GM21526 (cell line): Measurements from ENCODE around the gene WDFY3.
"Not testable (repeated sequence)": the region's sequence is repeated elsewhere in the genome, so short reads cannot be mapped to it uniquely, and the experiment has no call there.

ENCODE experiments used
- ATAC-seq: cut with Tn5 transposase; IDR thresholded peaks from one replicate; pipeline ENCODE4 v1.9.1; 2021; ENCODE audit warnings: moderate library complexity; ENCODE audit not compliant: unreplicated experiment, low FRiP score

Gene WDFY3

DNA sequence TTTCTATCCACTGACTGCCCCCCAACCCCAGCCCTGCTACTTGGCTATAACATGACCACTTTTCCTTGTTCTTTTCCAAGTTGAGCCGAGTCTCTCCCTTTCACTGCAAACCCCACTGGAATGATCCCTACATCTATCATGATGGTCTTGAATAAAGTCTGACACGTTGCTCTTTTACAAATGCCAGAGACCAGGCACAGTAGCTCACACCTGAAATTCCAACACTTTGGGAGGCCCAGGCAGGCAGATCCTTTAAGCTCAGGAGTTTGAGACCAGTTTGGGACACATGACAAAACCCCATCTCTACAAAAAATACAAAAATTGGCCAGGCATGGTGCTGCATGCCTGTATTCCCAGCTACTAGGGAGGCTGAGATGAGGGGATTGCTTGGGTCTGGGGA is 100.9 kb downstream of the WDFY3 start:
- no peak for ATAC-seq

DNA sequence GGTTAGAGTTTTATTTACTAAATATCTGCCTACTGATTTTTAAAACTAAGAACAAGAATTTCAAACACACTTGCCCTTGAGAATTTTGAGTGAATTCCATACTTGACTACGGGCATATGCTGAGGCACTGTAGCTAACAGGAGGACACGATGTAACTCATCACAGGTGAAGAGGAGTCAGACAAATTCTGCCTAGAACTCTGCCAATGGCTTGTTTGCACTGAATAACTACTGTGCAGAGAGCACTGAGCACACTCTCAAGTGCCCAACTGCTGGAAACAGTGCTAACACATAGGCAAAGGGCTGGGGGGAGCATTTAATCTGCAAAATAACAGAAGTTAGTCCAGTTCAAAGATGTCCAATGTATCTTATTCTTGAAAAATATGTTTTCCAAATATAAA is 104.4 kb downstream of the WDFY3 start:
- ATAC-seq: no peak

DNA sequence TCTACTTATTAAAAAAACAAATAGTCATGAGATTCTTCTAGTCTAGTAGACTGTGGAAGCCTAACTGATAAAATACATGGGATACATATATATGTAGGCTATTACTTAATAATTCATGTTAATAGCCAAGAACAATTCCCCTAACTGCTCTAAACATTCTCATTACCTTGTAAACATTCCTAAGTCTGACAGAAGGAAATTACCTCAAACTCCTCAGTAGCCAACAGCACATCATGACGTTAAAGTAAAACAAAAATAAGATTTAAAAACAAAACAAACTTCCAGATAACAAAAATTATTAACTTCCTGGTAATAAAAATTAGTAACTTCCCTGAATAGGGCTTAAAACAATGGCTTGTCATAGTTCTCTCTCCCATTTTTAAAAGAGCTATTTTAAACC is 109.2 kb downstream of the WDFY3 start:
- ATAC-seq: no peak

DNA sequence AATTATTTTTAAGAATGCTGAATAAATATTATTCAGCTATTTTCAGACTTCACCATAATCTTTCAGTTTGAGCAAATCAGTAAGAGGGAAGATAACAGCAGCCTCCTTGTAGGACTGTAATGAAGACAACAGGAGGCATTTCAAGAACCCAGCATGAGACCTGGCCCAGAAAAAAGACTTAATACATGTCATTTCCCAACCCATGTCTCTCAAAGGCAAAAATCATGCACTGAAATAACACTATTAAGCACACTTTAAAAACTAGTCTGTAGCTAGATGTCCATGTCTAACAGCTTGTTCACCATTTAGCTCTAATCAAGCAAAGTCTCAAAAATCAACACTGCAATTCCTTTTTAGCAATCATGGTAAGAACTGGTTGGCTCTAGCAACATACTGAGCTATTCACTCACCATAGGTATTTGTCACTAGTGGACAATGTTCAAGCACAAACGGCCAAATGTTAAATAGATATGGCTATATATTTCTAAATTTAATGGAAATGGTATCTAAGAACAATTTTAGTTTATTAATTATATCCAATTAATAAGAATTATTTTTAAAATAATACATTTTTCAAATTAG is 109.9 kb downstream of the WDFY3 start:
- no peak for ATAC-seq

DNA sequence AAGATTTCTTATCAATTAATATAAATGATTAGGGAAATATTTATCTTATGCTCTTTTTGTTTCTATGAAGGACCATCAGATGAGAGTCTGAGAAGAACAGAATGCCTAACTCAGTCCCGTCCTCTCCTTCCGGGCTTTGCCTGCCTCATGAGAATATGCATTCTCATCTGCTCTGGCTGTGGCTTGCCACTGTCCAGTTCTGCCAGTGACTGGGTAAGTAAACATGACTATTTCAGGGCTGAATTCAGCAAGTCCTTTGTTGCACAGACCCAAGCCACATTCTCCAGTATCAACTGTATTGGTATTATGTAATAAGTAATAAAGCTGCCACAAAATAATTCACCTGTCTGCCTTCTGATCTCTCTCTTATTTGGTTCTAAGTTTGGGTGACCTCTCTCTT is 110.7 kb downstream of the WDFY3 start:
- no peak for ATAC-seq

DNA sequence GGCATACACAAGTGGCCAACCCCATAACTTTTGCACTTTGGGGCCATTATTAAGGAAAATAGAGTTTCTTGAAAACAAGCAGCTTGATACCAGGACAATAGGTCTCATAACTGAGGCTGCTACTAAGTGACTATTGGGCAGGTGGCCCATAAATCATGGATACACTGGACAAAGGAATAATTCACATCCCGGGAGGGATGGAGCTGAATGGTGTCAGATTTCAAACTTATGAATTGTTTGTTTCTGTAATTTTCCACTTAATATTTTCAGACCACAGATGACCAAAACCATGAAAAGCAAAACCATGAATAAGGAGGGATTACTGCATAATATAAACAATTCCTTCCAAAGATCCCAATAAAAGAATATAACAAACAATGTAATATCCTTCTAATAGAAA is 114.4 kb downstream of the WDFY3 start:
- no peak for ATAC-seq

DNA sequence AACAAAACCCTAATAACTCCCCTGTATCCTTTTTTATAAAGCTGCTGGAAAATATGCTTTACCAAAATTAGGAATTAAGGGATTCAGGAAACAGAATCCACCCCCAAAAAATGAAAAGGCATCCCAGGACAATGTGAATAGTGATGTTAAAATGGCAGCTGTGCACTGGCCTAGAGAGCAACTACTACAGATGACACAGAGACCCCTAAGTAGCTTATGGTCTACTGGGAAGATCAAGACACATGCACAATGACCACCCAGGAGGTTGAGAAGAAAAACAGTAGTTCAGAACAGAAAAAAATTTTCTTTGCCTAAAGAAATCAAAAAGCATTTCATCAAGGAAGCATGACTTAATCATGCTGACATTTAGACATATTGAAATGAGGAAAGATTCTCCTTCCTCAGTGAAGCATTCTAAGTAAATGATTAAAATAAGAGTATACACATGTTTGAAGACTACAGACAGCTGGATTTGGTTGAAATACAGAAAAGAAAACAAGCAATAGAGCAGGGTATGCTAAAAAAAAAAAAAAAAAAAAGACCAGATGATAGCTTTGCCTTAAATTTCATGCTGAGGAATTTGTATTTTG is 117.3 kb downstream of the WDFY3 start:
- no peak for ATAC-seq

DNA sequence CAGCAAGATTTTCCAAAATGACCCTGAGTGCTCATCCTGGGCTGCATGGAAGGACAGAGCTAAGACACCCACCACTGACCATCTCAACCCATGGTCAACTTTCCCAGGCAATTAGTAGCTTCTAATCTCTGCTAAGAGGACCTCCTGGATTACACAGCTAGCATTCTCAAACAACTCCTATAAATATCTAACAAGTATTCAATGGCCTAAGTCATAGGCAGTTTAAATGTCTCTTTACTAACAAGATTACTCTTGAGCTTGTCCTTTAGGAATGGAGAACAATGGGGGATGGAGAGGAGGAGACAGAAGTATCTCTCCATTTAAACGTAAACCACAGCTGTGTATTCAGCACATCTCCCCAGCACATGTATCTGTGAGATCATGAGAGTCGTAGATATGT is 118.1 kb downstream of the WDFY3 start:
- no peak for ATAC-seq

DNA sequence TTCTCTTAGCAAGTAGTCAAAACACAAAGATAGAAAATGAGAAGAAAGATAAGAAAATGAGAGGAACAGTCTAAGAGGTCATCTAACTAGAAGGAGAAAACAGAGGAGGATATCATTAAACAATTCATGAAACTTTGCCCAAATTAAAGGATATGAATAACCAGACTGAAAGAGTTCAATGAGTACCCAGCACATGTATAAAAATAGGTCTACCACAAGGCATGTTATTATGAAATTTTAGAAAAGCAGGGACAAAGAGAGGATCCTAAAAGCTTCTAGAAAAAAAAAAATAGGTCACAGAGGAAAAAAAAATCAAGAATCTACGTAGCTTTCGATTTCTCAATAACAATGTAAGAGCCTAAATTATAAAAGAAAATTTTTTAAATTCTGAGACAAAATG is 118.5 kb downstream of the WDFY3 start:
- ATAC-seq: no peak

DNA sequence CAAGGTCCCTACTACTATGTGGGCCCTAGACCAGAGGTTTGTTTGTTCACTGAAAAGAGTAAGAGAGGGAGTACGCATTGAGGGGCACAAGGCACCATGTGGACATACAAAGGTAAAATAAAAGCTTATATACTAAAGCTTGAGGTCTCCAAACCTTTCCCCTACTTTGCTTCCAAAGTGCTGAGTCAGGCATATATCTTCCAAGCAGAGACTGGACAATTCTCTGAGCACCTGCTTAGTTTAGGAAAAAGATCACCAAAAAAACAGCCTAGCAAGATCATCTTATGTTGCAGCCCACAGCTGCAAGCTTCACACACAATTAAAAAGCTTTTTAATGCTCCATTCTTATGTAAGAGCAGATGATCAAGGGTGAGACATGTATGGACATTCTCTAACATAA is 119.5 kb downstream of the WDFY3 start:
- no peak for ATAC-seq

DNA sequence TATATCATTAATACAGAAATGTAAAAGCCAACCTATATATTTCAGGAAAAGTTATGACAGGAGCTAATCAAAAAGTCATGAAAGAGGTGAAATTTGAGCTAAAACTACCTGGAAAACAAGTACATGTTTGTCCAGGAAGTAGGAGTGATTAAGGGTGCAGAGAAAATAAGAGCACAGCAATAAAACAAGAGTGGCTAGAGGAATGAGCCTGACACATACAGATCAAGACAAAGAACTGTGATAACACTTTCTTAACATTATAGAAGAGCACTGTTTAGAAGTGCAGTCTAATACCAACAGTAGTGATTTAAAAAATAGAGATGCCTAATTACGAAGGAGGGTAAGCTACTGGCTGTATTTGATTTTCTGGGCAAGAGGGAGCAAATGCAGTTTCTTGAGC is 125.1 kb downstream of the WDFY3 start:
- ATAC-seq: no peak

DNA sequence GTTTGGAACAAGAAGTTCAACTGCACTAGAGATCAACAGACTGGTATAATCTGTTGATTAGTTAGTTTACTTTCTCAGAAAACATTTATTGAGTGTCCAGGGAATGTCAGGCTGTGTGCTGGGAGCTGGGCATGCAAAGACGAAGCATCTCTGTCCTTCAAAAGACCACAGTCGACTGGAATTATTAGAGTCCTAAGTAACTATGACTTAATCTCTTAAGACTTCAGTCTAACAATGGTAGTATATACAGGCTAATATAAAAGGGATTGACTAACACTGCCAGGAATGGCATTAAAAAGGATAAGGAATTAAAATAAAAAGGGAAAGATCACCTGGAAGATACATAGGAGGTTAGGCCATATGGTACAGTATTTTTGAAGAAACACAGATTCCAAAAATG is 128.7 kb downstream of the WDFY3 start:
- no peak for ATAC-seq

DNA sequence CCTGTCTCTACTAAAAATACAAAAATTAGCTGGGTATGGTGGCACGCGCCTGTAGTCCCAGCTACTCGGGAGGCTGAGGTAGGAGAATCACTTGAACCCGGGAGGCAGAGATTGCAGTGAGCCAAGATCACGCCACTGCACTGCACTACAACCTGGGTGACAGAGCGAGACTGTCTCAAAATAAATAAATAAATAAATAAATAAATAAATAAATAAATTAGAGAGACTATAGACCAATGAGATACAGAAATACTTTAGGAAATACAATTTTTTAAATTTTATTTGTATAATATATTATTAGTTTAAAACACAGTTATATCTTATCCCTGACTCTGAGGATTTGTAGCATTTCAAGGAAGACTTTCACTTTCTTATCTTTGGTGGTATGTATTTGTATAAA is 136.9 kb downstream of the WDFY3 start:
- ATAC-seq: not testable (repeated sequence)

DNA sequence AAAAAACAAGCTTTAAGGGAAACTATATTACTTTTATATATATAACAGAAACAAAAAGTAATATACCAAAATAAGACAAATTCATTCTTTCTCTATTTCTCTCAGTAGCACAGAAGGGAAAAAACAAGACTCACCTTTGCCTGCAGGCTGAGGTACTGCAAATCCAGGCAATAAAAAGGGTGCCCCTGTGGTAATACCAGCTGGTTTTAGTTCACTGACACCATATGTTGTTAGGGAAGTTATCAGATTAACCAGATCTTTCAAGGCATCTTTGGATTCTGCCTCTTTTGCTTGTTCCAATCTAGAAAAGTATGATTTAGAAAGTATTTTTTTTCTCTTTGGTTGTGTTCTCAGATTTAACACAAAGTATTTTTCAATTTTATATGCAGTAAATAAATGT is 139.8 kb downstream of the WDFY3 start:
- ATAC-seq: no peak

DNA sequence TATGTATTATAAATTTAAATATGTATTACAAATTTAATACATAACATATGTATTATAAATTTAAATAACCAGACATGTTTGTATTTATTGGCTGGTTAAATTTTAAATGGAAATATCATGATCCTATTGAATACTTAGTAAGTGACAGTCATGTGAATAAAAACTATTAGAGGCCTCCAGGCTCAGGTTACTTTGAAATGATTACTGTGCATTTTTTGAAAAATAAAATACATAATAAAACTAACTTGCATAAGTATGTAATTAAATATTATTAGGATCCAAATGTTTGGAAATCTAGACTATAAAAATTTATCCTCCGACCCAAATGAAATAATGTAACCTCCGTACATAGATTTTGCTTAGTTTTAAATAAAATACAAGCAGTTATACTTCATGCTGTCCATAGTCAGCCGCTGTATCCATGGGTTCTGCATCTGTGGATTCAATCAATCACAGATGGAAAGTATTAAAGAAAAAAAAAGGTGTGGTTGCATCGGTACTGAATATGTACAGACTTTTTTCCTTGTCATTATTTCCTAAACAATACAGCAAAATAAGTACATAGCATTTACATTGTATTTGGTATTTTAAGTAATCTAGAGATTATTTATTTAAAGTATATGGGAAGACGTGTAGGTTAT is 140.7 kb downstream of the WDFY3 start:
- ATAC-seq: no peak

DNA sequence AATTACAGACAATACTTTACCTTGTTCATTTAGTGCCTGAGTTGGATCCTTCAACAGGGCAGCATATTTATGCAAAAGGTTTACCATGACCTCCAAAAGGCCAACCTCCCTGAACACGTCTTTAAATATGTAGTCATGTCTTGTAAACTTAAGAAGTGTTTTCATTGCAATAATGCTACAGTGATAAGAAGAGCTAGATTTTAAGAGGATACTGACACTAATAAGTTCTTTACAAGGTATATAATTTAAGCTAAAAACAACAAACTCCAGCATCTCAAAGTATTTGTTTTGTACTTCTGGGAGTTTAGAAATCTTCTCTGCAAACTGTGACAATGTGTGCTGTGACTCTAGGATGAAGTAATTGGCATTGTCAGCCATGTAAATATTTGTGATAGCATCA is 145.4 kb downstream of the WDFY3 start:
- ATAC-seq: no peak

DNA sequence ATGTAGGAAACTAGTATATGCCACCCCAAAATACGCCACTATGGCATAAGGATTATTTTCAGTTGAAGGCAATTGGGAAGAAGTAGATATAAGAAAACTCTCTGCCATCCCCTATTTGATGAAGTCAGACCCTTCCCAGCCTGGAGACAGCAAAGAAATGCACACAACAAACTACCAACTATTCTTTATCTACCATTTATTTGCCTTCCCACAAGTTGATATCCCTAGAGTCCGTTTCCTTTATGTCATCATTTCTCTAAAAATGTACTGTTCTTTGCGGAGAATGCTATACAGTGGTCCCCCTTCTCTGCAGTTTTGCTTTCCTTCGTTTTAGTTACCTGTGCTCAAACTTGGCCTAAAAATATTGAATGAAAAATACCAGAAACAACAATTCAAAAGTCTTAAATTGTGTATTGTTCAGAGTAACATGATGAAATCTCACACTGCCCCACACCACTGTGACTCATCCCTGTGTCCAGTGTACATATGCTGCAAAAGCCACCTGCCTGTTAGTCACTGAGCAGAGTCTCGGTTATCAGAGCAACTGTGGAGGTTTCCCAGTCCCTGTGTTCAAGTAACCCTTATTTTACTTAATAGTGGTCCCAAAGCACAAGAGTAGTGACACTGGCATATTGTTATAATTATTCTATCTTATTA is 152.3 kb downstream of the WDFY3 start:
- ATAC-seq: no peak

DNA sequence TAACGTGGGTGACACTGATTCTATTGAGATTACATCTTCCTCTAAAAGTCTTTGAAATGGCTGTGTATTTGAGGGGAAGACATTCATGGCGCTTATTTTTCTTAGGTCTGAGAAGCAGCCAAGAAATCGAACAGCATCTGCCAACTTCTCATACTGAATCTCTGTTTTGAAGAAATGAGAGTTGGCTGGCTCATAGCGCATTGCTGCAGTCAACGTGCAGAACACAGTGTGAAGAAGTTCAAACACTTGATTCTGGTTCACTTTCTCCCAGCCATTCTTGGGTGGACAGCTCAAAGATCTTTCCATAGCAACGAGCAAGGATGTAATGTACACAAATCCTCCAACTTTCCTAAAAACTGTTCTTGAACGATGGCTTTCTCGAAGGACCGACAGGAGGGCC is 156.5 kb downstream of the WDFY3 start:
- no peak for ATAC-seq

DNA sequence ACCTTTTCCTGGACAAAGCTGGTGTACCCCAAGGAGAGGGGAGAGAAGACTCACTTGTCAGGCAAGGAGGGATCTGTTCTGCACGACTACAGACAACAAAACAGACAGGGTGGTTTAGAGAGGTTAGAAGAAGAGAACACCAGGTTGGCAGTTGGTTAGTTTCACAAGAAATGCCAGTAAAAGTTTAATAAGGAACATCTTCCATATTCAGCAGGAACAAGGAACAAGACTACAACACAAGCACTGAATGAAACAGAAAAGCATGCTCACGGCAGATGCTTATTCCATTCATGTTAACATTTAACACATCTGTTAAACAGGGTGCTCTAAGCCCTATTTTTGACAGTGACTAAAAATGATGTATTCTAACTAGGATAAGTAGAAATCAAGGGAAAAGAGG is 158.2 kb downstream of the WDFY3 start:
- ATAC-seq: no peak

DNA sequence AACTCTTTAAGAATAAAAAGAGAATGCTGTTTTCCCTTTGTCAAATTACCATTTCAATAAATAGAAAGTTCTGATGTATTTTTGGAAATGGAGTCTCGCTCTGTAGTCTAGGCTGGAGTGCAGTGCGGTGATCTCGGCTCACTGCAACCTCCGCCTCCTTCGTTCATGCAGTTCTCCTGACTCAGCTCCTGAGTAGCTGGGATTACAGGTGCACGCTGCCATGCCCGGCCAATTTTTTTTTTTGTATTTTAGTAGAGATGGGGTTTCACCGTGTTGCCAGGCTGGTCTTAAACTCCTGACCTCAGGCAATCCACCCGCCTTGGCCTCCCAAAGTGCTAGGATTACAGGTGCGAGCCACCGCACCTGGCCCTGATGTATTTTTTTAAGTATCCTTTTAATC is 159.9 kb downstream of the WDFY3 start:
- not testable (repeated sequence) for ATAC-seq

DNA sequence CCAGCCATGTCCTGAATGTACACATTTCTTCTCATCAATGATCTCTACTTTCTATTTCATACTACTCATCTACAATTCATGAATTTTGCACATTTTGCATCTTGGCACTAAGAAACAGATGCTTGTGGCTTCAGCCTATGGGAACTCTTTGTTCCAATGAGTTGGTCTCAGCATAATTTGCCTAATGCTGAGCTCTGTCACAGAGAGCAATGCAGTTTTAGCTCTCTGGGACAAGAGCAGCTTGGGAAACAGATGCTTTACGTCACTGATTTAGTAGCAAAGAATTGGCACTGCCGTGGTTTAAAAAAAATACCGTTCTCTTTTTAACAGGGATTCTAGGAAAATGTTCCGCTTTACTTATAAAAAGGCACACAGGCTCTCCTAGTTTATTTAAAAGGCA is 162.4 kb downstream of the WDFY3 start:
- no peak for ATAC-seq

DNA sequence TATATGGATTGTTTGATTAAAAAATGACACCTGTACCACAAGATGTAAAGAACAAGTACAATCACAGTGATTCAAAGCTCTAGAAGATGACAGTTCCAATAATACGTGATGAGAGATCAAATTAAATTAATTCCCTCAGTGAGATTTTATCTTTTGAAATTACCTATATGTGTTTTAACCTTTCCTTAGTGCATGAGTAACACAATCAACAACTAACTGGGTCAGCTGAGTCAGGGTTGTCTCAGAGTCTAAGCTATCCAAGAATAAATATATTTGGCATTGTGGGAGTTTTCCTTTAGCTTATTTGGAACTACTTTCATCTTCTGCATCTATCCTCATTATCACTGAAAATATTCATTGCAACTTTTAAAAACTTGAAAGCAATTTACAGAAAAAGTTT is 162.8 kb downstream of the WDFY3 start:
- no peak for ATAC-seq
